Activated CD8-positive, alpha-beta T cell treated with anti-CD3 and anti-CD28 coated beads for 36 hours (primary cell): ENCODE results near the gene CORO2B. TPM values are rescaled to one million over a fixed set of nuclear protein-coding genes. Genes with fewer than 3 reads are reported as not detected.

Experiments used
- ATAC-seq: fragments of 200-7000 bp; cut with Tn5 transposase; one replicate; pipeline ENCODE4 v1.10.0; 2021; ENCODE audit warnings: mild to moderate bottlenecking, moderate library complexity
- CTCF ChIA-PET: fragments of 350-600 bp; sonication (Branson Sonifier 250); formaldehyde crosslinking; loops from one replicate; lab custom pipeline; 2021; ENCODE audit warnings: antibody characterized with exemption; lab: Charles Lee
- POLR2A ChIA-PET: fragments of 350-600 bp; sonication (Branson Sonifier 250); formaldehyde crosslinking; loops from one replicate; lab custom pipeline; 2021; ENCODE audit warnings: antibody characterized with exemption; lab: Charles Lee
- DNase-seq: peaks from one replicate; pipeline ENCODE4 v3.0.0-alpha.2; 2020
- H3K27ac Mint-ChIP-seq: one replicate; pipeline ENCODE4 v1.8.0; 2021; ENCODE audit warnings: mild to moderate bottlenecking, mixed read lengths
- H3K27me3 Mint-ChIP-seq: one replicate; pipeline ENCODE4 v1.8.0; 2021; ENCODE audit warnings: mixed read lengths
- H3K36me3 Mint-ChIP-seq: one replicate; pipeline ENCODE4 v1.8.0; 2021; ENCODE audit warnings: low read depth, mixed read lengths
- H3K4me1 Mint-ChIP-seq: one replicate; pipeline ENCODE4 v1.8.0; 2021; ENCODE audit warnings: low read depth, mixed read lengths
- H3K4me3 Mint-ChIP-seq: one replicate; pipeline ENCODE4 v1.8.0; 2021; ENCODE audit warnings: mild to moderate bottlenecking, moderate library complexity, mixed read lengths
- H3K9me3 Mint-ChIP-seq: one replicate; pipeline ENCODE4 v1.8.0; 2021; ENCODE audit warnings: mixed read lengths
- CTCF ChIP-seq: fragments of 200-600 bp; IDR thresholded peaks from one replicate; pipeline ENCODE4 v1.8.0; 2022; ENCODE audit warnings: antibody characterized with exemption, mild to moderate bottlenecking
- intact Hi-C: fragments of 100-400 bp; cut with micrococcal nuclease; formaldehyde crosslinking; loops from one replicate; pipeline ENCODE4 v1.10.0; 2022
- total RNA-seq, 2 experiments: library from RNA; stranded (reverse); gene quantifications; one replicate each; pipeline ENCODE4 v1.2.3, GENCODE V29; 2021

CORO2B gene
- total RNA-seq, 2 experiments from 2014 or later = not detected

DNA sequence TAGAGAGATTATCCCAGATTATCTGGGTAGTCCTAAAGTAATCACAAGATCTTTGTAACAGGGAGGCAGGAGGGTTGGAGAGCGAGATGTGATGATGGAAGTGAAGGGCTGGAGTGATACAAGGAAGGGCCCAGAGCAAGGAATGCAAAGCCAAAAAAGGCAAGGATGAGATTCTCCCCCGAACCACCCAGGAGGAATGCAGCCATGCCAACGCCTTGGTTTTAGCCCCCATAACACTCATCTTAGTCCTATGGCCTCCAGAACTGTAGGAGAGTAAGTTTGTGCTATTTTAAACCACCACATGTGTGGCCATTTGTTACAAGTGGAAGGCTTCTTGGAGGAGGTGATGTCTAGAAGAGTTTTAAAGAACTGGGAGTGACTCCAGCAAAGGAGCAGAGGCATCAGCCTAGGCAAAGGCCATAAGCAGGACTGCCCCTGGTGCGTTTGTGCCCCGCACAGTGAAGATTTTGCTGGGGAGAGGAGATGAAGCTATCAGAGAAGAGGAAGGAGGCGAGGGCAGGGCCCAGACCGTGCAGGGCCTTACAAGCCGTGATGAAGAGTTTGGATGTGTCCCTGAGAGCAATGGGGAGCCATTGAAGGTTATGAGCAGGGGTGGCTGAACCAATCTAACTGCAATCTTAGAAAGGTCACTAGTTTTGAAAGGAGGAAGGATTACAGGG lies 25.3 kb upstream of the CORO2B start:
- intact Hi-C loops = loop anchor here (5.0 kb wide), 1 partner anchor 324 kb away; no protein-coding TSS in a partner anchor
- TF ChIP-seq CTCF = no peak
- H3K27me3 Mint-ChIP-seq = peaks cover 48% of the 10 kb centered on the region
- H3K9me3 Mint-ChIP-seq = no peaks in the 10 kb centered on the region
- no peak overlapping the region for H3K4me3 Mint-ChIP-seq
- no peaks in the 10 kb centered on the region for H3K36me3 Mint-ChIP-seq
- peaks cover 2% of the 10 kb centered on the region for H3K4me1 Mint-ChIP-seq
- no peak overlapping the region for H3K27ac Mint-ChIP-seq
- ChIA-PET POLR2A (interaction anchor here (0.7 kb wide), 1 partner anchor 14 kb away, joined by 3 read pairs; no protein-coding TSS in a partner anchor), CTCF (interaction anchor here (0.9 to 4.3 kb wide), 15 partner anchors 10 to 371 kb away, joined by 3 to 47 read pairs (median 4); no protein-coding TSS in a partner anchor)
- DNase-seq (no peak), ATAC-seq (no peak)

DNA sequence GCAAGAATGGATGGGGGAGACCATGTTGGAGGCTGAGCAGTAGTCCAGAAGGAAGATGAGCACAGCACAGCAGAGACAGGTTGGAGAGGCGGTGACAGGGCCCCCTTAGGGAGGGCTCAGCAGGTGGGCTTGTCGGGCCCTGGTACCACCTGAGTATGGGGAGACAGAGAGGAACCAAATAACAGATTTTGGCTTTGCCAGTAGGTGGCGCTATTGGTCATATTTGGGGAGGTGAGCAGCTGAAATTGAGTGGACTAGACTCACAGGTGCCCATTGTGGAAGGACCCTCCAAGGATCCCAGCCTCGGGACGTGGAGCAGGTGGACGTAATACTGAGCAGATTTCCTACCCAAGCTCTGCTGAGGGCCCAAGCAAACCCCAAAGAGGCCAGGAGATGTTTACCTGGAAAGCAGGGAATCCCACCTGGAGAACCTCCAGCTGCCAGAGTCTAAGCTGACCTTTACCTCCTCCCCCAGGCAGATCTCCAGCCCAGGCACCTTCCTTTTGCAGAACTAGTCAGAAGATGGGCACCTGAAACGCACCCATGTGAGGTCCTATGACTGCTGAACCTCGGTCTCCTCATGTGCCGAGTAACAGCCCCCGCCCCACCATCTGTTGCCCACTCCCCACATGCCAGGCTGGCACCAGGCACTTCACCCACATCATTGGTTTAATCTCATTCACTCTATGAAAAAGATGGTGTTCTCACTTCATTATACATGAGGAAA lies 24.6 kb upstream of the CORO2B start:
- intact Hi-C loops = loop anchor here (5.0 kb wide), 1 partner anchor 323 kb away; no protein-coding TSS in a partner anchor
- peak; percentile 72 for TF ChIP-seq CTCF
- DNase-seq (peak; percentile 82), ATAC-seq (no peak)
- H3K4me3 Mint-ChIP-seq = no peak overlapping the region
- H3K9me3 Mint-ChIP-seq = no peaks in the 10 kb centered on the region
- no peaks in the 10 kb centered on the region for H3K36me3 Mint-ChIP-seq
- ChIA-PET POLR2A (interaction anchor here (0.7 kb wide), 1 partner anchor 15 kb away, joined by 3 read pairs; no protein-coding TSS in a partner anchor), CTCF (interaction anchor here (0.7 to 4.3 kb wide), 22 partner anchors 9 to 370 kb away, joined by 3 to 47 read pairs (median 4); no protein-coding TSS in a partner anchor)
- H3K4me1 Mint-ChIP-seq = peaks cover 6% of the 10 kb centered on the region
- H3K27ac Mint-ChIP-seq = no peak overlapping the region
- peaks cover 50% of the 10 kb centered on the region for H3K27me3 Mint-ChIP-seq

- no peak for TF ChIP-seq CTCF
- ChIA-PET CTCF (interaction anchor here (0.7 to 4.3 kb wide), 25 partner anchors 8 to 370 kb away, joined by 3 to 47 read pairs (median 3); no protein-coding TSS in a partner anchor), POLR2A (no interaction called here)
- intact Hi-C loops = loop anchor here (5.0 kb wide), 1 partner anchor 322 kb away; no protein-coding TSS in a partner anchor
- ATAC-seq = no peak
- Mint-ChIP-seq H3K36me3 (no peaks in the 10 kb centered on the region), H3K4me1 (peaks cover 14% of the 10 kb centered on the region), H3K9me3 (no peaks in the 10 kb centered on the region), H3K4me3 (no peak overlapping the region), H3K27me3 (peaks cover 55% of the 10 kb centered on the region), H3K27ac (no peak overlapping the region)
- DNase-seq = no peak
Observed at GRCh38 chr15:68554721-68555678, 23.8 kb upstream of the CORO2B start.

DNA sequence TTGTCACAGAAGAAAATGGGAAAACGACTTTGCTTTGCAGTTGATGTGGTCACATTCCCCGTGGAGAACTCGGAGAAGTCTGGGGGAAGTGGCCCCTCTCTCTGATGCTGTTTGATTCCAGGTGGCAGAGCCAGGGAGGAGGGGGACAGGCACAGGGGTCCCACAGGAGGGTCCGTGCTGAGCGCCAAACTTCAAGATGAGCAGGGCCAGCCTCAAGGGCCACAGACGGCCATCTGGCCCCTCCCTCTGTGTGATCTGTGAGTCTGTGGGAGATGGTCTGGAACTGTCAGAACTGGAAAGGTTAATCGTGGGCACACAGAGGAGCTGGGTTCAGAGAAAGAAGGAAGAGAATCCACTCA lies 23.1 kb upstream of the CORO2B start:
- no peaks in the 10 kb centered on the region for H3K9me3 Mint-ChIP-seq
- H3K4me3 Mint-ChIP-seq = no peak overlapping the region
- ChIA-PET CTCF (interaction anchor here (0.9 to 4.3 kb wide), 6 partner anchors 14 to 369 kb away, joined by 3 to 47 read pairs (median 8); no protein-coding TSS in a partner anchor), POLR2A (no interaction called here)
- no peaks in the 10 kb centered on the region for H3K36me3 Mint-ChIP-seq
- no peak for TF ChIP-seq CTCF
- ATAC-seq (no peak), DNase-seq (no peak)
- H3K27me3 Mint-ChIP-seq = peaks cover 53% of the 10 kb centered on the region
- H3K4me1 Mint-ChIP-seq = peaks cover 14% of the 10 kb centered on the region
- intact Hi-C loops = no loop called here
- no peak overlapping the region for H3K27ac Mint-ChIP-seq
